Spleen (tissue), 11 donors: ENCODE data around the gene ELF1. TPM values are rescaled to one million over a fixed set of nuclear protein-coding genes. Genes with fewer than 3 reads are reported as not detected.
"Not testable (repeated sequence)": the region's sequence is repeated elsewhere in the genome, so short reads cannot be mapped to it uniquely, and the experiment has no call there.

Experiments used
- DNase-seq: peaks from one replicate; pipeline ENCODE4 v3.0.0-alpha.2; 2020
- H3K27ac ChIP-seq, 8 donors: fragments of 200-600 bp; sonication (generic) in 7 of 8; 1 replicate in 4 of 8; 2 replicates in 4 of 8; pipeline versions ENCODE4 v1.5.0 to v1.8.0; 2016 to 2021; ENCODE audit warnings: inconsistent platforms in 4 of 8, mild to moderate bottlenecking in 4 of 8, moderate library complexity in 1 of 8
- H3K27me3 ChIP-seq, 7 donors: fragments of 200-600 bp; sonication (generic) in 6 of 7; replicated peaks in 1 of 7; 1 replicate in 4 of 7; 2 replicates in 3 of 7; pipeline versions ENCODE4 v1.5.0 to v1.8.0; 2016 to 2021; ENCODE audit warnings: inconsistent platforms in 3 of 7, mild to moderate bottlenecking in 1 of 7
- H3K36me3 ChIP-seq, 6 donors: fragments of 200-600 bp; sonication (generic) in 5 of 6; 1 replicate in 4 of 6; 2 replicates in 2 of 6; pipeline versions ENCODE4 v1.5.0 to v1.8.0; 2016 to 2021; ENCODE audit warnings: inconsistent platforms in 2 of 6
- H3K4me1 ChIP-seq, 6 donors: fragments of 200-600 bp; sonication (generic) in 5 of 6; 1 replicate in 3 of 6; 2 replicates in 3 of 6; pipeline versions ENCODE4 v1.5.0 to v1.8.0; 2016 to 2021; ENCODE audit warnings: inconsistent platforms in 3 of 6
- H3K4me3 ChIP-seq, 8 donors: fragments of 200-600 bp; sonication (generic) in 7 of 8; 1 replicate in 4 of 8; 2 replicates in 4 of 8; pipeline versions ENCODE4 v1.5.0 to v1.8.0; 2016 to 2021; ENCODE audit warnings: inconsistent platforms in 4 of 8, mild to moderate bottlenecking in 4 of 8, moderate library complexity in 2 of 8
- H3K9me3 ChIP-seq, 8 donors: fragments of 200-600 bp; sonication (generic) in 7 of 8; 1 replicate in 4 of 8; 2 replicates in 4 of 8; pipeline versions ENCODE4 v1.5.0 to v1.8.0; 2016 to 2021; ENCODE audit warnings: inconsistent platforms in 4 of 8
- POLR2A ChIP-seq, 3 donors: fragments of 450-650 bp; IDR thresholded peaks; one replicate each; pipeline ENCODE4 v1.5.1; 2017; ENCODE audit warnings: antibody characterized with exemption in 3 of 3, mild to moderate bottlenecking in 1 of 3
- POLR2AphosphoS5 ChIP-seq, 3 donors: sonication (generic); formaldehyde crosslinking; IDR thresholded peaks; one replicate each; pipeline ENCODE4 v1.5.1; 2017; ENCODE audit warnings: antibody characterized with exemption in 3 of 3
- WGBS, 5 donors: extraction: QIAGEN DNeasy Blood & Tissue Kit in 3 of 5; methylation state at CpG; one replicate each; pipeline versions ENCODE4 v1.1.5 to v1.1.7; 2013 to 2018; 5-methylcytosine and 5-hydroxymethylcytosine counted together
- intact Hi-C: fragments of 100-400 bp; cut with DNase I; formaldehyde crosslinking; loops from one replicate; pipeline ENCODE4 v1.15.0; 2023; ENCODE audit warnings: low total_unique reads
- polyA plus RNA-seq, 3 donors: library from polyadenylated mRNA; stranded (reverse); fragments of 200-250 nt; gene quantifications; one replicate each; pipeline ENCODE4 v1.2.1, GENCODE V29; 2013
- total RNA-seq, 7 donors: library from RNA; depleted of rRNA in 3 of 7; stranded (reverse); fragments of >200 nt in 3 of 7; fragmentation: NEBNext Ultra II Directional in 4 of 7; extraction: Animal tissue kit (Norgen Biotek cat#: 25700) in 4 of 7; gene quantifications; one replicate each; pipeline versions ENCODE4 v1.1.0 to v1.2.1, GENCODE V29; 2016 to 2021
- TF ChIP-seq, protein P1 (sequence below), 11 experiments: fragments of 200-600 bp in 7 of 11; fragments of 450-650 bp in 4 of 11; sonication (generic) in 4 of 11; IDR thresholded peaks in 8 of 11; conservative IDR thresholded peaks in 3 of 11; 1 replicate in 7 of 11; 2 replicates in 4 of 11; pipeline versions ENCODE4 v1.4.0 to v1.8.0; 2016 to 2021; ENCODE audit warnings: antibody characterized with exemption in 11 of 11, inconsistent platforms in 4 of 11, mild to moderate bottlenecking in 1 of 11
- donor health status: healthy with polysubstance abuse.
- donor health status: DM: no; HTN: no; CAD: no; lungs with moderate emphysema.
- donor health status: DM: no; HTN: no; CAD: no.
- donor health status: Bipolar disorder and iron deficiency.
- donor health status: healthy.
- donor health status: DM: no; HTN: no; CAD: no.
- donor health status: DM: yes; HTN: yes; CAD: no.

Gene ELF1
- total and polyA plus RNA-seq, 10 donors: 18.0 to 146 (median 116) TPM

DNA sequence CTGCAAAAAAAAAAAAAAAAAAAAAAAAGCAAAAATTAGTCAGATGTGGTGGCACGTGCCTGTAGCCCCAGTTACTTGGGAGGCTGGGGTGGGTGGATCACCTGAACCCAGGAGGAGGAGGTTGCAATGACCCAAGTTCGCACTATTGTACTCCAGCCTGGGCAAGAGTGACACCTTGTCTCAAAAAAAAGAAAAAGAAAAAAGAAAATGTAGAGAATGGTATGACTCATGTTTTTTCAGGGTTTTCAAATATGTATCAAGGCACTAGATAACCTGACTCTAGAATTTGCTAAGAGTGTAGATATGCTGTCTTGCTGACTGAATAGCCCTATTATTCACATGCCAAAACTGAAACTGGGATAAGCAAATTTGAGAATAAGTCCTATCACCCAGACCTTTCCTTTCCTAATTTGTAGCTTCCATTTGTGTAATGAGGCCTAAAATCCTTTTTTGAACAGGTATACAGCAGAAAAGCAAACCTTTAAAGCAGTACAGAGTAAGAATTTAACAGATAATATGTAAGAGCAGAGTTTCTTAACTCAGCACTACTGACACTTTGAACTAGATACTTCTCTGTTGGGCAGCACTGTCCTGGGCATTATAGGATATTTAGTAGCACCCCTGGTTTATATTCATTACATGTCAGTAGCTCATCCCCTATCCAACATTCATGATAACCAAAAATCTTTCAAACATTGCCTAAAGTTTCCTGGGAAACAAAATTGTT is 108.6 kb downstream of the ELF1 start:
- Histone ChIP-seq H3K27ac (no peak overlapping the region), H3K4me3 (no peak overlapping the region), H3K4me1 (peaks cover 0 to 12% (median 3%) of the 10 kb centered on the region in 6 donors), H3K27me3 (no peaks in the 10 kb centered on the region), H3K36me3 (peaks cover 0 to 2% (median 0%) of the 10 kb centered on the region in 6 donors), H3K9me3 (no peaks in the 10 kb centered on the region)
- DNase-seq: no peak
- 59 to 100% (median 85%) methylated on average over 2 of the region's 2 CpGs for WGBS, 5 donors
- TF ChIP-seq POLR2A (IDR thresholded peaks at IDR 0.05): no peak
- TF ChIP-seq, protein P1, sequence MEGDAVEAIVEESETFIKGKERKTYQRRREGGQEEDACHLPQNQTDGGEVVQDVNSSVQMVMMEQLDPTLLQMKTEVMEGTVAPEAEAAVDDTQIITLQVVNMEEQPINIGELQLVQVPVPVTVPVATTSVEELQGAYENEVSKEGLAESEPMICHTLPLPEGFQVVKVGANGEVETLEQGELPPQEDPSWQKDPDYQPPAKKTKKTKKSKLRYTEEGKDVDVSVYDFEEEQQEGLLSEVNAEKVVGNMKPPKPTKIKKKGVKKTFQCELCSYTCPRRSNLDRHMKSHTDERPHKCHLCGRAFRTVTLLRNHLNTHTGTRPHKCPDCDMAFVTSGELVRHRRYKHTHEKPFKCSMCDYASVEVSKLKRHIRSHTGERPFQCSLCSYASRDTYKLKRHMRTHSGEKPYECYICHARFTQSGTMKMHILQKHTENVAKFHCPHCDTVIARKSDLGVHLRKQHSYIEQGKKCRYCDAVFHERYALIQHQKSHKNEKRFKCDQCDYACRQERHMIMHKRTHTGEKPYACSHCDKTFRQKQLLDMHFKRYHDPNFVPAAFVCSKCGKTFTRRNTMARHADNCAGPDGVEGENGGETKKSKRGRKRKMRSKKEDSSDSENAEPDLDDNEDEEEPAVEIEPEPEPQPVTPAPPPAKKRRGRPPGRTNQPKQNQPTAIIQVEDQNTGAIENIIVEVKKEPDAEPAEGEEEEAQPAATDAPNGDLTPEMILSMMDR (IDR thresholded peaks at IDR 0.05 in 8 of 11, conservative IDR thresholded peaks at IDR 0.05 in 3 of 11): no peak
- no peak for TF ChIP-seq POLR2AphosphoS5 (IDR thresholded peaks at IDR 0.05)
- intact Hi-C loops: loop anchor here (10.0 kb wide), 1 partner anchor 116 kb away; no protein-coding TSS in a partner anchor

DNA sequence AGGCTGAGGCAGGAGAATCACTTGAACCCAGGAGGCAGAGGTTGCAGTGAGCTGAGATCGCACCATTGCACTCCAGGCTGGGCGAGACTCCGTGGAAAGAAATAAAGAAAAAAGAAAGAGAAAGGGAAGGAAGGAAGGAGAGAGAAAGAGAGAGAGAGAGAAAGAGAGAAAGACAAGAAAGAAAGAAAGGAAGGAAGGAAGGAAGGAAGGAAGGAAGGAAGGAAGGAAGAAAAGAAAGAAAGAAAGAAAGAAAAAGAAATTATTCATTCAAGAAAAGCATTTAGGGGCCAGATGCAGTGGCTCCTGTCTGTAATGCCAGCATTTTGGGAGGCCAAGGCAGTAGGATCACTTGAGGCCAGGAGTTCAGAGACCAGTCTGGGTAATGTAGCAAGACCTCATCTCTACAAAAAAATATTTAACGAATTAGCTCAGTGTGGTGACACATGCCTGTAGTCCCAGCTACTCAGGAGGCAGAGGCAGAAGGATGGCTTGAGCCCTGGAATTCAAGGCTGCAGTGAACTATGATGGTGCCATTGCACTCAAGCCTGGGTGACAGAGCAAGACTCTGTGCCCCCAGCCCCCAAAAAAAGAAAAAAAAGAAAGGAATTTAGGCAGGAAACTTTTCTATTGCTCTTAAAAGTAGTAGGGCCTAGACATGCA is 109.4 kb downstream of the ELF1 start:
- not testable (repeated sequence) for H3K4me3 ChIP-seq, DNase-seq, H3K36me3 ChIP-seq, H3K27ac ChIP-seq, H3K9me3 ChIP-seq, H3K27me3 ChIP-seq
- peaks cover 0 to 12% (median 0%) of the 10 kb centered on the region in 6 donors for H3K4me1 ChIP-seq
- WGBS, 5 donors: 97 to 99% (median 98%) methylated on average over 4 of the region's 4 CpGs
- intact Hi-C loops: loop anchor here (10.0 kb wide), 1 partner anchor 115 kb away; no protein-coding TSS in a partner anchor

DNA sequence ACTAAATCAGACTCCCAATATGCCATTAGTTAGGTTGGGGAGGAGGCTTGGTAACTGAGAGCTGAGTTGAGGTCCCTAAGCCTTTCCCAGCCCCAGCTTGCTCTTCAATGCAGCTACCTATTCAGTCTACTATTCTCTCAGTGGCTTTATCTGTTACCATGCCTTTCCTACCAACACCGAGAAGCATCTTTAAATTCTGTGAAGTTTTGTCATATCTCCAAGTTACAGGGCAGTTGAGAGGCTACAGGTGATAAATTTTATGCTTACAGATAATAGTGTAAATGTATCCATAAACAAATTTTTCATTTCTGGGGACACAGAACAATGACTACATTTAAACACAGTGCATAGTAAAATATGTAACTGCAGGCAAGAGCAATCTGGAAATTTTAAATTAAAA is 110.6 kb downstream of the ELF1 start:
- peaks cover 0 to 4% (median 0%) of the 10 kb centered on the region in 6 donors for H3K36me3 ChIP-seq
- H3K4me3 ChIP-seq: no peak overlapping the region
- peaks cover 0 to 12% (median 0%) of the 10 kb centered on the region in 6 donors for H3K4me1 ChIP-seq
- TF ChIP-seq POLR2AphosphoS5 (IDR thresholded peaks at IDR 0.05) (no peak), POLR2A (IDR thresholded peaks at IDR 0.05) (no peak)
- TF ChIP-seq, protein P1 (IDR thresholded peaks at IDR 0.05 in 8 of 11, conservative IDR thresholded peaks at IDR 0.05 in 3 of 11): no peak
- H3K27ac ChIP-seq: no peak overlapping the region
- no peaks in the 10 kb centered on the region for H3K9me3 ChIP-seq
- intact Hi-C loops: no loop called here
- H3K27me3 ChIP-seq: no peaks in the 10 kb centered on the region
- 87 to 100% (median 93%) methylated on average over 1 of the region's 1 CpG for WGBS, 5 donors
- DNase-seq: no peak

DNA sequence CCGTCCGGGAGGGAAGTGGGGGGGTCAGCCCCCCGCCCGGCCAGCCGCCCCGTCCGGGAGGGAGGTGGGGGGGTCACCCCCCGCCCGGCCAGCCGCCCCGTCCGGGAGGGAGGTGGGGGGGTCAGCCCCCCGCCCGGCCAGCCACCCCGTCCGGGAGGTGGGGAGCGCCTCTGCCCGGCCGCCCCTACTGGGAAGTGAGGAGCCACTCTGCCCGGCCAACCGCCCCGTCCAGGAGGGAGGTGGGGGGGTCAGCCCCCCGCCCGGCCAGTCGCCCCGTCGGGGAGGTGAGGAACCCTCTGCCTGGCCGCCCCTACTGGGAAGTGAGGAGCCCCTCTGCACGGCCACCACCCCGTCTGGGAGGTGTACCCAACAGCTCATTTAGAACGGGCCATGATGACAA is 118.1 kb downstream of the ELF1 start:
- H3K9me3 ChIP-seq, intact Hi-C loops, H3K36me3 ChIP-seq, DNase-seq, H3K4me3 ChIP-seq, H3K27me3 ChIP-seq, H3K4me1 ChIP-seq, H3K27ac ChIP-seq: not testable (repeated sequence)
- WGBS, 5 donors: 94 to 96% (median 96%) methylated on average over 6 to 31 of the region's 31 CpGs

GRCh38 chr13:40900568-40900967 is 118.5 kb downstream of the ELF1 start:
- WGBS, 5 donors: 95 to 100% (median 100%) methylated on average over 2 to 26 of the region's 28 CpGs; no CpG with 5 or more reads in 1 of the 5 donors
- H3K4me3 ChIP-seq, H3K9me3 ChIP-seq, H3K36me3 ChIP-seq, H3K27me3 ChIP-seq, intact Hi-C loops, H3K4me1 ChIP-seq, DNase-seq, H3K27ac ChIP-seq: not testable (repeated sequence)
